Measurements from ENCODE around the gene KRTAP3-2.

Gene KRTAP3-2

DNA sequence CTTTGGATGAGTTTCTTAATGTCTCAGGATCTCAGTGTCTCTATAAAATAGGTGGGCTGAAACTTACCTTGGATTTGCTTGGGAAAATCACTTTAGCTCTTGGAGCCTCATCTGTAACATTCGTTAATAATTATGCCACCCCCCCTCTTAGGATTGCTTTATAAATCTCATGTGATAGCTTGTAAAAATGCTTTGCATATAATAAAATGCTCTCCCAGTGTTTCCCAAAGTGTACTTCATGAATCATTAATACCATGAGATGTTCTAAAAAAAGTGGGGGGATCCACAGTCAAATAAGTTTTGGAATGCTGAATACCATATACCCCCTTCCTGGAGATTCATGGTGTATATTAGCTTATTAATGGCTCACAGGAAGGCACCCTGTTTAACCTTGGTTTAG is 38.1 kb downstream of the KRTAP3-2 start:
- no peak for DNase-seq

DNA sequence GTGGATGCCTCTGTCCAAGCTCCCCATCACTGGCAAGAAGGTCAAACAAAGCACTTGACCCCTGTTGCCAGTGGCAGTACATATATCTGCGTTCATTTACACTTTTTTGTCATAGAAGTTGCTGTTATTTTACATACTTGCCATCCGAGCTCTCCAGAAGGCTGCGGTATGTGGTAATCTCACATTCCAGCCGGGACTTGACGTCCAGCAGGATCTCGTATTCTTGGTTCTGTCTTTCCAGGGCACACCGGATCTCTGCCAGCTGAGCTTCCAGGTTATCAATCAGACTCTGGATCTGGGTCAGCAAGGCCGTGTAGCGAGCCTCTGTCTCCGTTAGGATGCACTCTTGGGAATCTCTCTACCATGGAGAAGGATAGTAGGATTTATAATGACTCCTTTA is 39.6 kb downstream of the KRTAP3-2 start:
- DNase-seq = no peak

DNA sequence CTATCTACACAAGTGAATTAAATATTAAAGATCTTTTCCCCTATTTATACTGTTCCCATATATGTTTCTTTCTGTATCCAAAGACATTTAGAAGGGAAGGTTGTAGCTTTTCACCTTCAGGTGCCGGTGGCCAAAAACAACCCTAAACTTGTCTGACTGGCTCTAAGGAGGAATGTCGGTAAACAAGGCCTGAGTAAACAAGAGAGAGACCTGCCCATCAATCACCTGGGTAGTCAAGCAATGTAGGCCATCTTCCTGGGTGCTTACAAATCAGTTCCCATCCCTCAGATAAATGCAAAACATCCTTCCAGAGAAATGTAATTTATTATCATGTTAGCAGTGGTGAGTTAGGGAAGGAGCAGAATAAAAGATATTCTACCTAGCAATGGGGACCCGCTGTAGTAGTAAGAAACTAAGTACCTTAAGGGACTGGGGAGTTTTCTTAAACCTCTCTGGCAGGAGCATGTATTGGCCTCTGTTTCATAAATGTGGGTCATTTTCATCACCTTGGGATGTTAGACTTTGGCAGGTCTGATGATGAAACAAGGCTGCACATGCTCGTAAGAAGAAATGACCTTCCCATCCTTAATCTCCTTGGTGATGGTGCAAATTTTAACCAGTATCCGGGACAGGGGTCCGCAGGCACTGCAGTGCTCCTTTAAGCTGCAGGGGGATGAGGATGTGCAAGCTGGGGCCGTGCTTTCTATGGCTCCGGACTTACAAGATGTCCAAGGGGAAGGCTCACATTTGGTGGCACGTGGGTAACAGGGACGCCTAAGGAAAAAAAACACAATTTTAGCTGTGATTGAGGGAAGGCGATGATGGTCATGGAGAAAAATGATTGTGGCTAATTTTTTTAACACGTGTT is 41.4 kb downstream of the KRTAP3-2 start:
- DNase-seq = no peak

DNA sequence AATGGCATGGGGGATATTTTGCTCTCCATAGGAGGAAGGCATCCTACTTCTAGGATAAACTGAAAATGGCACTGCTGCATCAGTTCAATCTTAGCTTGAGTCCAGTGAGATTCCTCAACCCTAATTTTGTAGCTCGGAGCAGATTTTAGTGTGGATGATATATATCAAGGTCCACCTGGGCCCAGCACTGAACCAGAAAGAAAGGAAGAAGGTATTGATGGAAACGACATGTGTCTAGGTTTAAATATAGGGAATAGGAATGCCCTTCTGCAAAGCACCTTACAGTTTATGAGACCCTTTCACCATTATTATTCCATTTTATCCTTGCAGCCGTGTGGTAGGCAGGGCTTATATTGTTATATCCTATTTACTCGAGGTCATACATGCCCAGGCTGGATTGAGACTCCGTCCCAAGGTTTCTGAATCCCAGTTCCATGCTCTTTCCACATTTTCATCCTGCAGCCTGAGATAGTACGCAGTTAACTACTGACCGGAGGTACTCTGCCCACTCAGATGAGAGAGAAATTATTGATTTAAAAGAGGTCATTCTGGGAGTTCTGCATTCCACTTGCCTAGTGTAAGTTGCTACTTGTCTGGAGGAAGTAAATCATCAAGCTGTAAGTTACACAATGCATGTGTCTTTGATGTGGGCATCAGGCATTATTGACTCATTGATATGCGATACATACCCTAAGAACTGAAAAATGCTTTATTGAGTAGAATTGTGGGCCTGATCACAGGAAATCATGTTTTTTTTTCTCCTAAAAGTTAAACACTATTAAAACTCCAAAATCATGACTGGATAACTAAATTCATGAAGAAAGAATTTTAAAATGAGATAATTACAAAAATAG is 43.1 kb downstream of the KRTAP3-2 start:
- no peak for DNase-seq

DNA sequence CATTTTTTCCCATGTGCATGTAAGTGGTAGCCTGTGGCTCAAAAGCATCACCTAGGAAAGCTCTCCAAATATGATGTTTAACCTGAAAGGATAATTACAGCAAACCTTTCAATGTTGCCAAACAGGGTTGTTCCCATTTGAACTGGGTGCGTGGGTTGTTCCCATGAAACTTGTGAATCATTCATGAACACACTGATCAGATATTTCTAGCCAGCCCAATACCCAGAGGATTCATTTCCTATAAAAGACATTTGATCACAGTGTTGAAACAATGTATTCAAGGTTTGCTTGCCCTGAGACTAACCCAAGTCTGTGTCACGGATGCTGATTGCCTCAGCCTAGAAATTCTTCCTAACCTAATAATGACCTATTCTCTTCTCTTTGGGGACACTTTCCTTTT is 45.8 kb downstream of the KRTAP3-2 start:
- DNase-seq = no peak

DNA sequence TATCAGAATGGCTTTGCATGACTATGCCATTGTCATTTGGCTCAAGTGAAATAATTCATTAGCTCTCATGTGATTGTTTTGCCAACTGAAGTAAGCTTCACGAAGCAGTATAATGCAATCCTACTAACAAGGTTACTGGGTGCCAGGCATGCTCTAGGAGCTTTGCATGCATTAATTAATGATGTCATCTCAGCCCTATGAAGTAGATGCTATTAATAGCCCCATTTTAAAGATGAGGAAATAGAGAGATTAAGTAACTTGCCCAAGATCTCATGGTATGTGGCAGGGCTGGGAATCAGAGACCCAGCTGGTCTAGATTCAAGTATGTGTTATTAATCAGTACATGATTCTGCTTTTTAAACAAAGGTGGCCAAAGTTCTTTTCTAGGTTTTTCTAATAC is 47.0 kb downstream of the KRTAP3-2 start:
- DNase-seq = no peak

DNA sequence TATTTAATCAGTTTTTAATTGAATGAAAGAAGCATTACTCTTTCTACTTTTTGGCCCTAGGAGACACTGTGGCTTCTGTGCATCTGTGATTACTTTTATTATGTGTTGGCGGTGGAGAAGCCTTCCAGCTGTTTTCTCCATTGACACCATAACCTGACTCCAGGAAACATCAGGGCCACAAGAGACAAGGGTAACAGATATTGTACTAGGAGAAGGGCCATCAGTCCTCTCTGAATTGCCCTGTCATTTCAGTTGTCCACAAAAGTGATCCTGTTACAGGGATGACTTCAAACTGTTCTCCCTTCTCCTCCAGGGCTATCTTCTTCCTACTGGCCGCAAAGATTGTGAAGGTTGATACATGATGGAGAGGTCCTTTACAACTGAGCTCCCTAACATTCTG is 47.6 kb downstream of the KRTAP3-2 start:
- no peak for DNase-seq

DNA sequence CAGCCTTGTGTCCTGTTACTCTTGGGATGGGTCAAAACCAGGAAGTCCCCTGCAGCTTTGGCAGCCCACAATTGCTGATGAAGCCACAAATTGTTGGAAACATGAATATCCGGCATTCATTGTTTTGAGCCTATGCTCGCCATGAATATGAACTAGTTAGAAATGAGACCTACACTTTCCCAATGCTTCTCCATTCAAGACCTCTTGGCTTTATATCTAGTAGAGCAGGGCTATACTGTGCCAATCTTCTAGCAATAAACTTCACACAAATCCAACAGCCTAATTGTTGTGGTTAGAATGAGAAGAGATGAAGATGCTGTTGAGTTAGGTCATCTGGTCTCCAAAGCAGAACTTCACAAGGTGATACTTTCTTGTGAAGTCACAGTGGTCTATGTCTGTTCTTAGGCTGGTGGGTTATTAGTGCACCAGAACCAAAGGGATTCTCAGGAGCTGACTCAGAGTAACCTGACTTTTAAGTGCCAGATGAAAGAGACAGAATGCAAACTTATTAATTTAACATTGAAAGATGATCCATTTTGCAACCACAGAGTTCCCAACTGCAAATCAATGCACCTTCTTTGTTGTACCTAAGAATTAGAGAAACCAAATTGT is 48.6 kb downstream of the KRTAP3-2 start:
- DNase-seq = no peak

DNA sequence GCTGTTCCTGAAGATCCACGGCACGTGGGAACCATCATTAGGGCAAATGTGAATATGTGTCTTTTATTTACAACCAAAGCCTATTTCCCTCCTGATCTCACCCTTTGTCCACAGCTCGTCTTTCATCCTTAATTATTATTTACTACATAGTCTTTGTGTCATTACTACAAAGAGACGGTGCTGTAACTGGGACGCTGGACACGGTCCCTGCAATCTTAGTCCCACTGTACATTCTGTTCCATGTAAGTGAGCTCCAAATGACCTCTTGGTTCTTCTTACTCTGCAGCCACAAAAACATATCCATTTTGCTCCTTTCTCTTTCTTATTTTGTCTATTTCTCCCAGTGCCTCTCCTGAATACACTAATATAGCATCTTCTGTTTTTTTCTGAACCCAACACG is 49.5 kb downstream of the KRTAP3-2 start:
- DNase-seq = no peak

DNA sequence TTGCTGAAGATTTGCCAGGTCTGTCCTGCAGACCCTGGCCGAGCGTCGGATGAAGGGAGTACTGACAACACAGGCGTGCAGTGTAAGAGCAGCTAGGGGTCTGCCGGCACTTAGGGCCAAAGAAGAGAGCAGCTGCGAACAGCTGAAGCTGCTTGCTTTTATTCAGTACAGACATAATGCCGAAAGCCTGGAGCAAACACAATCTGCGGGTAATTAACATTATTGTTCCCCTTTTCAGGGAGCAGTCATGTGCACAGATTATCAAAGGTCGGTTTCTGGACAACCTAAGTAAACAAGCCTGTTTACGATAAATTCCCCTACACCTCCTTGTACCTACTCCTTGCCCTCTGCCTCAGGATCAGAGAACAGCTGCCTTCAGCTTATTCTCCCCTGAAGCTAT is 50.3 kb downstream of the KRTAP3-2 start:
- no peak for DNase-seq

Data from activated CD4-positive, CD25-positive, alpha-beta regulatory T cell (primary cell).